COLO668 (cell line): Measurements from ENCODE around the gene TMEM151B.

Experiments
- DNase-seq: peaks from one replicate; lab custom pipeline; 2025; ENCODE audit not compliant: unreplicated experiment; lab: John Stamatoyannopoulos, UW

Gene TMEM151B

GRCh38 chr6:44263354-44264100, 6.7 kb upstream of the TMEM151B start:
- DNase-seq = peak; percentile 18

- no peak for DNase-seq
Measured at GRCh38 chr6:44264154-44265006, 5.9 kb upstream of the TMEM151B start.

GRCh38 chr6:44265007-44265721, 5.1 kb upstream of the TMEM151B start, which contains the start of gene NFKBIE:
NFKBIE (minus strand) TSS chr6:44265551; CDS start chr6:44265346, 205 bp downstream.
- peak; percentile 87 for DNase-seq

GRCh38 chr6:44265722-44266233, 4.5 kb upstream of the TMEM151B start:
- no peak for DNase-seq

GRCh38 chr6:44266347-44266746, 3.9 kb upstream of the TMEM151B start:
- DNase-seq = no peak

- DNase-seq = no peak
Measured at GRCh38 chr6:44267252-44267651, 3.0 kb upstream of the TMEM151B start.

- DNase-seq = peak; percentile 36
Measured at GRCh38 chr6:44268095-44268628, 2.1 kb upstream of the TMEM151B start.

GRCh38 chr6:44269178-44269920, 901 bp upstream of the TMEM151B start:
- DNase-seq = no peak

GRCh38 chr6:44270526-44271405, 516 bp downstream of the TMEM151B start:
- DNase-seq = no peak

GRCh38 chr6:44271406-44271723, 1.1 kb downstream of the TMEM151B start:
- DNase-seq = no peak

GRCh38 chr6:44271914-44272313, 1.7 kb downstream of the TMEM151B start:
- DNase-seq = no peak

- no peak for DNase-seq
Measured at GRCh38 chr6:44272529-44272928, 2.3 kb downstream of the TMEM151B start.

GRCh38 chr6:44272999-44273566, 2.8 kb downstream of the TMEM151B start:
- no peak for DNase-seq

GRCh38 chr6:44273617-44274016, 3.4 kb downstream of the TMEM151B start:
- DNase-seq = no peak

- no peak for DNase-seq
Measured at GRCh38 chr6:44275271-44275748, 5.1 kb downstream of the TMEM151B start.

GRCh38 chr6:44275749-44276648, 5.7 kb downstream of the TMEM151B start:
- DNase-seq = peak; percentile 69

GRCh38 chr6:44276667-44277640, 6.7 kb downstream of the TMEM151B start:
- no peak for DNase-seq
